IPS-15b (cell line): Measurements from ENCODE around the gene SPDEF.

ENCODE experiments used
- H3K27me3 ChIP-seq: one replicate; pipeline ENCODE4 v1.6.1; 2013; ENCODE audit warnings: low read length; ENCODE audit not compliant: control insufficient read depth, insufficient read depth
- H3K36me3 ChIP-seq: one replicate; pipeline ENCODE4 v1.6.1; 2013; ENCODE audit warnings: low read length; ENCODE audit not compliant: control insufficient read depth, insufficient read depth
- H3K4me1 ChIP-seq: one replicate; pipeline ENCODE4 v1.6.1; 2013; ENCODE audit warnings: mild to moderate bottlenecking, low read length; ENCODE audit not compliant: control insufficient read depth, insufficient read depth
- H3K4me3 ChIP-seq: one replicate; pipeline ENCODE4 v1.5.1; 2013; ENCODE audit warnings: low read depth, low read length
- H3K9ac ChIP-seq: one replicate; pipeline ENCODE4 v1.6.1; 2013; ENCODE audit warnings: low read depth, mild to moderate bottlenecking, low read length
- H3K9me3 ChIP-seq: one replicate; pipeline ENCODE4 v1.6.1; 2013; ENCODE audit warnings: mild to moderate bottlenecking, low read length; ENCODE audit not compliant: control insufficient read depth, insufficient read depth

SPDEF gene

GRCh38 chr6:34560366-34561226 is 4.5 kb upstream of the SPDEF start:
- Histone ChIP-seq H3K4me1 (peaks cover 13% of the 10 kb centered on the region), H3K9ac (no peak overlapping the region), H3K36me3 (no peaks in the 10 kb centered on the region), H3K9me3 (no peaks in the 10 kb centered on the region), H3K4me3 (no peak overlapping the region), H3K27me3 (no peaks in the 10 kb centered on the region)

- H3K4me3 ChIP-seq = no peak overlapping the region
- H3K9ac ChIP-seq = no peak overlapping the region
- H3K4me1 ChIP-seq = peaks cover 13% of the 10 kb centered on the region
- no peaks in the 10 kb centered on the region for H3K27me3 ChIP-seq
- no peaks in the 10 kb centered on the region for H3K36me3 ChIP-seq
- no peaks in the 10 kb centered on the region for H3K9me3 ChIP-seq
Observed at GRCh38 chr6:34559651-34560365, 3.7 kb upstream of the SPDEF start.

GRCh38 chr6:34558172-34558714 is 2.1 kb upstream of the SPDEF start:
- Histone ChIP-seq H3K9me3 (no peaks in the 10 kb centered on the region), H3K36me3 (no peaks in the 10 kb centered on the region), H3K4me3 (no peak overlapping the region), H3K27me3 (no peaks in the 10 kb centered on the region), H3K9ac (no peak overlapping the region), H3K4me1 (peaks cover 13% of the 10 kb centered on the region)

- Histone ChIP-seq H3K4me1 (peaks cover 13% of the 10 kb centered on the region), H3K36me3 (no peaks in the 10 kb centered on the region), H3K27me3 (no peaks in the 10 kb centered on the region), H3K9me3 (no peaks in the 10 kb centered on the region), H3K9ac (no peak overlapping the region), H3K4me3 (no peak overlapping the region)
Observed at GRCh38 chr6:34557228-34557627, 1.1 kb upstream of the SPDEF start.

GRCh38 chr6:34556493-34556892 is 364 bp upstream of the SPDEF start:
- H3K9ac ChIP-seq = no peak overlapping the region
- H3K4me3 ChIP-seq = no peak overlapping the region
- H3K27me3 ChIP-seq = no peaks in the 10 kb centered on the region
- no peaks in the 10 kb centered on the region for H3K9me3 ChIP-seq
- H3K4me1 ChIP-seq = peaks cover 13% of the 10 kb centered on the region
- no peaks in the 10 kb centered on the region for H3K36me3 ChIP-seq

GRCh38 chr6:34555328-34555727 is 801 bp downstream of the SPDEF start:
- Histone ChIP-seq H3K9ac (no peak overlapping the region), H3K4me3 (no peak overlapping the region), H3K27me3 (no peaks in the 10 kb centered on the region), H3K4me1 (peaks cover 5% of the 10 kb centered on the region), H3K36me3 (no peaks in the 10 kb centered on the region), H3K9me3 (no peaks in the 10 kb centered on the region)

- Histone ChIP-seq H3K9ac (no peak overlapping the region), H3K4me3 (no peak overlapping the region), H3K27me3 (no peaks in the 10 kb centered on the region), H3K36me3 (no peaks in the 10 kb centered on the region), H3K4me1 (peaks cover 1% of the 10 kb centered on the region), H3K9me3 (no peaks in the 10 kb centered on the region)
Observed at GRCh38 chr6:34555007-34555322, 1.2 kb downstream of the SPDEF start.

- Histone ChIP-seq H3K4me1 (no peaks in the 10 kb centered on the region), H3K36me3 (no peaks in the 10 kb centered on the region), H3K9ac (no peak overlapping the region), H3K27me3 (no peaks in the 10 kb centered on the region), H3K4me3 (no peak overlapping the region), H3K9me3 (no peaks in the 10 kb centered on the region)
Observed at GRCh38 chr6:34554291-34555006, 1.7 kb downstream of the SPDEF start.

- no peaks in the 10 kb centered on the region for H3K4me1 ChIP-seq
- no peaks in the 10 kb centered on the region for H3K36me3 ChIP-seq
- H3K27me3 ChIP-seq = no peaks in the 10 kb centered on the region
- H3K9ac ChIP-seq = no peak overlapping the region
- no peaks in the 10 kb centered on the region for H3K9me3 ChIP-seq
- H3K4me3 ChIP-seq = no peak overlapping the region
Observed at GRCh38 chr6:34553750-34554149, 2.4 kb downstream of the SPDEF start.

GRCh38 chr6:34553146-34553545 is 3.0 kb downstream of the SPDEF start:
- Histone ChIP-seq H3K9me3 (no peaks in the 10 kb centered on the region), H3K4me3 (no peak overlapping the region), H3K36me3 (no peaks in the 10 kb centered on the region), H3K27me3 (no peaks in the 10 kb centered on the region), H3K9ac (no peak overlapping the region), H3K4me1 (no peaks in the 10 kb centered on the region)

- H3K4me1 ChIP-seq = no peaks in the 10 kb centered on the region
- H3K9ac ChIP-seq = no peak overlapping the region
- H3K27me3 ChIP-seq = no peaks in the 10 kb centered on the region
- no peak overlapping the region for H3K4me3 ChIP-seq
- no peaks in the 10 kb centered on the region for H3K9me3 ChIP-seq
- no peaks in the 10 kb centered on the region for H3K36me3 ChIP-seq
Observed at GRCh38 chr6:34552620-34553019, 3.5 kb downstream of the SPDEF start.
